GM21381 (cell line): ENCODE data around the gene MARCO.
"Not testable (repeated sequence)": the region's sequence is repeated elsewhere in the genome, so short reads cannot be mapped to it uniquely, and the experiment has no call there.

Experiments used
- ATAC-seq: cut with Tn5 transposase; IDR thresholded peaks from one replicate; pipeline ENCODE4 v1.9.1; 2021; ENCODE audit warnings: mild to moderate bottlenecking, moderate library complexity; ENCODE audit not compliant: unreplicated experiment

MARCO gene

GRCh38 chr2:118925981-118926380 lies 16.0 kb upstream of the MARCO start:
- no peak for ATAC-seq

- no peak for ATAC-seq
Measured at GRCh38 chr2:118929059-118929458, 12.9 kb upstream of the MARCO start.

DNA sequence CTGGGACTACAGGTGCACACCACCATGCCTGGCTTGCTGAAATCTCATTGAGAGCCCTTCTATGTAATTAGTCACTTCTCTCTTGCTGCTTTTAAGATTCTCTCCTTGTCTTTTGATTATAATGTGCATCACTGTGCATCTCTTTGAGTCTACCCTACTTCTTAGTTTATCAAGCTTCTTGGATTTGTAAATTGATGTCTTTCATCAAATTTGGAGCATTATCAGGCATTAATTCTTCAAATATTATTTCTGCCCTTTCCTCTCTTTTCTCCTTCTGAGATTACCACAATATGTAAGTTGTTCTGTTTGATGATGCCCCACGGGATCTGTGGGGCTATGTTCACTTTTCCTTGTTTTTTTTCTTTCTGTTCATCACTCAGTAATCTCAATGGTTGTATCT lies 9.0 kb upstream of the MARCO start:
- no peak for ATAC-seq

DNA sequence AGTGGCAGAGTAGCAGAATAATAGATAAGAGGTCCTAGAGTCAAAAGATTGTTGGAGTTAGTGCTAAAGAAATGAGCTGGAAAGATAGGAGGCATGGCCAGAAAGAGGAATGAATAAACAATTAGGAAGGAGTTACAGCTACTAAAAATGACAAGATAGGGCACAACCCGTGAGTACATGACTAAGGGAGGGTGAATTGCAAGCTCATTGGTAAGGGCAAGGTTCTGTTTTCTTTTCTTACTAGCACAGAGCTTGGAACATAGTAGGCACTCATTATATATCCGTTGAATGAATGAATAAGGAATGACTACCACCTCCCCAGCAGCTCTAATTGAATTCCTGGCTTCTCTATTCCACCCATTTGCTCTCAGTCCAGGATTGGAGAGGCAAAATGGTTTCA lies 5.7 kb upstream of the MARCO start:
- no peak for ATAC-seq

- no peak for ATAC-seq
Measured at GRCh38 chr2:118936936-118937335, 5.1 kb upstream of the MARCO start.

DNA sequence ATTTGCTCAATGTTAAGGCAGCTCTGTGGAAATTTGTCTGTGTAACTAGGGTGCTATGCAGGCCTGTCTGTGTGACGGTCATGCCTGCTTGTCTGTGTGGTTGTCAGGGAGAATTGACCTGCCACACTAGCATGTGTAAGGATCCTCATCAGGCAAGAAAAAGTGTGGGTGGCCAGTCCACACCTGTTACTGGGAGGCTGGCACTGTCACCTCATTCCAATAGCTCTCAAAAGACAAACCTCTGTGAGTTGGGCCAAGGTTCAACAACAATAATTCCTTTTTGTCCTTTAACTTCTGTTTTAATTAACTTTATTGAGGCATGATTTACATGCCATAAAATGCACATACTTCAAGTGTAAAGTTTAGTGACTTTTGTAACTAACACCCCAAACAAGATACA lies 4.2 kb upstream of the MARCO start:
- no peak for ATAC-seq

DNA sequence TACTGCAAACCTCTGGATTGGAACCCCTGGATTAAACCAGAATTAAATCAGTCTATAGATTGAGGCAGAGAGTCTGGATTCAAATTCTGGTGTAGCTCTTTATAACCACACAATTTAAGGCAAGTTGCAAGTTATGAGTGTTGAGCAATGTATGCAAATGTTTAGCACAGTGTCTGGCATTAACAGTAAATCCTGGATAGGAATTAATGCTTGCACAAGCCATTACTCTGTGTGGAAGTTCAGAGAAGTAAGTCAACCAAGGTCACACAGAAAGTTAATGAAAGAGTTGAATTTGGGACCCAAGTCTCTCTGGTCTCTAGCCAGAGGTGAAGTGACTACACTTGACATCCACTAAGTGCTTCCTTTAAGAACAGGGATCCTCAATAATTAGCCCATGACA lies 2.0 kb upstream of the MARCO start:
- ATAC-seq: no peak

DNA sequence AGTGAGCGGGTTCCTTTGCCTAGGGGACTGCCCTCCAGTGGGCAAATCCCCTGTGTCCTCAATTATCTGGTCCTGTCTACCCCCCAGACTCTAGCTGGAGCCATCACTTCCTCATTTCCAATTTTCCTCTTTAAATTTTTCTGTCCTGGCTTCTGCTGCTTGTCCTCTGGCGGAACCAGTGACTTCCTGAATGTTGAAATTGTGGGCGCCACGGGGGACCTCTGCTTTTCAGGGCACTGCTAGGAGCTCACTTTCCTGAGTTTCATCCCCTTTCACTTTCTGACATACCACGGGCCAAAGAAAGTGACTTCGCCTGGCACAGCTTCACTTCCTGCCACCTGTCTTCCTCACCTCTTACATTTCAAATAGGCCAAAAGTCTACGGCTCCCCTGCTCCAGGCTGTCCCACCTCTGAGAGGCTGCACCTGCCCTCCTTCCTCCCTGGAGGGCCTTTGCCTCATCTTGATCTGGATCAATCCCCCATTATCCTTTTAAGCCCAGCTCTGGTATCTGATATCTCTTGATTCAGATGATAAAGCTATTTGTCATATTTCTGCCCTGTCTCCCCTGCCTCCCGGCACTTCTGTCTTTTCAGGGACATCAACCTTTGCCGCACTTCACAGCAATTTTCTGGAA lies 1.4 kb upstream of the MARCO start:
- no peak for ATAC-seq

DNA sequence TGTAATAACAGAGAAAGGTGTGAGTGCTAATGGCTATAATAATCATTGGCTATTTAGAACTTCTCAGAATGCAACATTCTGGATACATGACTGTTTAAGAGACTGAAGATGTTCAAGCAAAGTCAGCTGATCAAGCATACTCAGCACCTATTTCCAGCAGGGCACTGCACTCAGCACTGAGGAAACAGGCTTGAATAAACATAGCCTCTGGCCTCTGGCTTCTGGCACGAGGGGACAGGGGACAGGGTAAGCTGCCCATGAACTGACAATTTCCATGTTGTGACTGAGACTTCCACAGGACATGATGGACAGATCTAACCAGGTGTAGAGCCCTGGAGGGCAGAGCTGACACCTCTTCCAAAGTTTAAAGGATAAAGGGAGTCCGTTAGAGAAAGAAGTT lies 1.3 kb downstream of the MARCO start:
- no peak for ATAC-seq

DNA sequence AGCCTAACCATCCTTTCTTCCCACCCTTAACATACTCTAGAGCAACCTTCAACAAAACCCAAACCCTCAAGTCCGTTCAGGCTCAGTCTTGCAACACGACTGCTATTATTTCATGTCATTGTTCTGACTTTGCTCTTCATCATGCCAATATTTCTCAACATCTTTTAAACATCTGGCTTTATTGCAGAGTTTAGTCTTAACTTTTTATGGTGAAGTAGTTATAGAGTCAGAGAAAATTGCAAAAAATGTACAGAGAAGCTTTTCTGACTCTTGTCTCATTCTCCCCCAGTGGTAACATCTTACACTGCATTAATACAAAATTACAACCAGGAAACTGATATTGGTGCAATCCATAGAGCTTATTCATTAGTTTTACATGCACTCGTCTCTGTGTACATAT lies 3.9 kb downstream of the MARCO start:
- no peak for ATAC-seq

DNA sequence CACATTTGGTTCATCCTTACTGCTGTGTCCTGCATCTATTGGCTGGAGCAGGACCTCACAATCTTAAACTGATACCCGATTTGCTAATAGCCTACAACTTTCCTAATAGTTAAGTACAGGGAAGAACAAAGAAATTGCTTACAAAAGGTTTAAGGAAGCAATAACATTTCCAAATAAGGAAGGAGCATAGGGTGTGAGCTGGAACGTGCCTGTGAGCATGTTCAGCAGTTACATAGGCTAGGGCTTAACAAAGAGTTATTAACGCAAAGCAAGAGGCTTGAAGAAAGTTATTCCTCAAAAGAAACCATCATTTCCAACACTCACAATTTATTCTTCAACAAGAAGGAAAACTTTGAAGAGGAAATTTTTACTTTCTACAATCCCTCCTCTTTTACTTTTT lies 6.3 kb downstream of the MARCO start:
- not testable (repeated sequence) for ATAC-seq

DNA sequence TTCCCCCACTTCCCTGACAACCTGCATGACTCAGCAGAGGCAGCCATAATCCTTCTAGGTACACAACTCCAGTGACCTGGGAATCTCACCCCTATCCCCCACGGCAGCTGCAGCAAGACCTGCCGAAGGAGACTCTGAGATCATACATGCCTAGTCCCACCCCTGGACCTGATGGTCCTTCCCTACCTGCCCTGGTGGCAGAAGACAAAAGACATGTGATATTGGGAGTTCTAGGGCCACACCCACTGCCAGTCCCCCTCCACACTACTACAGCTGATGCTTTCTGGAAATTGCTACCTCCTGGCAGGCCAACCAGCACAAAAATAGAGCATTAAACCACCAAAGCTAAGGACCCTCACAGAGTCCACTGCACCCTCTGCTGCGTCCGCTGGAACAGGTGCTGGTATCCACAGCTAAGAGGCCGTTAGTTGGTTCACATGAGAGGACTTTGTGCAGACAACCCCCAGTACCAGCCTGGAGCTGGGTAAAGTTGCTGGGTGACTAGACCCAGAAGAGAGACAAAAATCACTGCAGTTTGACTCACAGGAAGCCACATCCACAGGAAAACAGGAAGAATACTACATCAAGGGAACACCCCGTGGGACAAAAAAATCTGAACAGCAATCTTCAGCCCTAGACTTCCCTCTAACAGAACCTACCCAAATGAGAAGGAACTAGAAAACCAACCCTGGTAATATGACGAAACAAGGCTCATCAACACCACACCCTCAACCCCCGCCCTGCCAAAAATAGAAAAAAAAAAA lies 12.5 kb downstream of the MARCO start:
- no peak for ATAC-seq

GRCh38 chr2:118965737-118966136 lies 23.7 kb downstream of the MARCO start:
- ATAC-seq: no peak

- ATAC-seq: no peak
Measured at GRCh38 chr2:118967124-118967880, 25.3 kb downstream of the MARCO start.

GRCh38 chr2:118968042-118968441 lies 26.0 kb downstream of the MARCO start:
- ATAC-seq: no peak

DNA sequence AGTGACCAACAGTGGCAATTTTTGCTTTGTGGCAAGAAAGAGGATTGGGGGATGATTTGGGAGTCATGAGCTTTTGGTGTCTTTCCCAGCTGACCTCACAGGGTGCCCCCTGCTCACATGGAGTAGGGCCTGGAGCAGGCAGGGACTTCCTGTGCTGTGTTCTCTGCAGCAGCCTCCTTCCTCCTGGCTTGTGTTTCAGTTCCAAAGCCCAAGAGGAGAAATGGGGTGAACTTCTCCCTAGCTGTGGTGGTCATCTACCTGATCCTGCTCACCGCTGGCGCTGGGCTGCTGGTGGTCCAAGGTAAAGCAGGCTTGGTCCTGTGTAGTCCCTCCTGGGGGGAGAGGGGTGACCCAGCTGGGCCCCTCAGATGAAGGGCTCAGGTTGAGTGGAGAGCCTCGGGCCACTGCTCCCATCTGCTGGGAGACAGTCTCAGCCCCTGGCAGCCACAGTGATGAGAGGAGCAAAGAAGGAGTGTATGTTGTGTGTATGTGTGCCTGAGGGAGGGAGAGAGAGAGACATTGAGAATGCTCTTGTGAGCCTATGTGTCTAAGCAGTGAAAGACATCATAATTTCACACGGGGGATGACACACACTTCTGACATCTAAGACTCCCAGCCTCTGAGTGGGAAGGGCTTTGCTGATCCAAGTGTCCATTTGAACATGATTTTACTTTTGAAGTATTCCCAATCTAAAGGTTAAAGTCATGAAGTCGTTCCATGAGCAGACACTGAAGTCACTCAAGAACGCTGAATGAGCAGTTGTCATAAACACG lies 27.2 kb downstream of the MARCO start:
- no peak for ATAC-seq

GRCh38 chr2:118969734-118970395 lies 27.9 kb downstream of the MARCO start:
- ATAC-seq: no peak

DNA sequence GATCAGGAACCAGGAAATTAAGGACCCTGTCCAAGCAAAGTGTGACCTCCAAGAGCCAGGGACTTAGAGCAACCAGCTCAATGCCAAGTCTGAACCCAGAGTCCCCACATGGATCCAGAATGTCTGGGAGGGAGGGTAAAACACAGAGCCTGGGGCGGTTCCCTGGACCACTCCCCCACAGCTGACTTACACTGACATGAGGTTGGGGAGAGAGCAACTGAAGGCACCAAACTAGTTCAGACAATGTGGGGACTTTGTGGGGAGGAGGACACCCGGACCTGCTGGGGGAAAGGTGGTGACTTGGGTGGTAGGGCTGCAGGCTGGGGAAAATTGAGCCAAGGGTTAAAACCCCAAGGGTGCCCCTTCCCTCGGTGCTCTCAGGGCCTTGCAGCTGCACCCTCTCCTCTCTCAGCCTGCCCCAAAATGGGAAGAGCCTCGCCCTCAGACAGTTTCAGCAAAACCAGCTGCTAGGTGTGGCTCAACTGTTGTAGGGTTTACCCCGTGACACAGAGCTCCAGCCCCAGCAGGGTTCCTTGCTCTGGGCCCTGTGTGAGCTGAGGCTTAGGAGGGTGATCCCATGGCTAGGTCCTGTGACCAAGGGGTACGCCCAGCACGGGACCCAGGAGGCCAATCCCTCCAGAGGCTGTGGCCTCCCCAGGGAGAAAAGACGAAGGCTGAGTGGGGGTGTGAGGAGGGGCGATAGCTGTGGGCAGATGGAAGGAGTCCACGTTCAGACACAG lies 28.6 kb downstream of the MARCO start:
- ATAC-seq: no peak

- no peak for ATAC-seq
Measured at GRCh38 chr2:118971245-118972122, 29.5 kb downstream of the MARCO start.
